BLaER1 (cell line): ENCODE data around the gene NELL2.

Experiments used
- H3K27ac ChIP-seq: shearing (Covaris generic); formaldehyde crosslinking; 2 replicates; pipeline ENCODE4 v1.8.1; 2022
- H3K27me3 ChIP-seq: shearing (Covaris generic); formaldehyde crosslinking; 2 replicates; pipeline ENCODE4 v1.8.1; 2022
- H3K36me3 ChIP-seq: shearing (Covaris generic); formaldehyde crosslinking; 2 replicates; pipeline ENCODE4 v1.8.1; 2022
- H3K4me1 ChIP-seq: shearing (Covaris generic); formaldehyde crosslinking; 2 replicates; pipeline ENCODE4 v1.8.1; 2022
- H3K4me2 ChIP-seq: shearing (Covaris generic); formaldehyde crosslinking; 2 replicates; pipeline ENCODE4 v1.8.1; 2022
- H3K4me3 ChIP-seq: shearing (Covaris generic); formaldehyde crosslinking; 2 replicates; pipeline ENCODE4 v1.8.1; 2022
- H3K9ac ChIP-seq: shearing (Covaris generic); formaldehyde crosslinking; 2 replicates; pipeline ENCODE4 v1.8.1; 2022
- H3K9me3 ChIP-seq: shearing (Covaris generic); formaldehyde crosslinking; 2 replicates; pipeline ENCODE4 v1.8.1; 2022
- H4K20me1 ChIP-seq: shearing (Covaris generic); formaldehyde crosslinking; 2 replicates; pipeline ENCODE4 v1.8.1; 2022
- Cebpa-rat ChIP-seq: shearing (Covaris generic); IDR thresholded peaks from 2 replicates; pipeline ENCODE4 v1.8.1; 2022

NELL2 gene

DNA sequence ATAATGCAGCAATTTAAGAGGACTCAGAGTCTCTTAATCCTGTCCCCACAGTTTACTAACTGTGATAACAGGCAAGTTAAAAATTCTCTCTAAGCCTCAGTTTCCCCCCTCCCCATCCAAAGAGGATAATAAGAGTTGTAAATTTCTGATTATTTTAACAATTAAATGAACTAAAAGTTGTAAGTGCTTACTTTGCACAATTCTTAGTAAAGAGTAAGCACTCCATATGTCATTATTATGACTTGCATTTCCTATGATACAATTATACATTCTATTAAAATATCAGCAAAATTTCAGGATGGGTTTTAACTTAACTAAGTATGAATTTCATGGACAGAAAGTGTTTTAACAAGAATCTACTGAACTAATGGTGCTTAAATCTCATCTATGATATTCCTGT is 80.1 kb downstream of the NELL2 start:
- Histone ChIP-seq H3K36me3 (no peaks in the 10 kb centered on the region), H3K27ac (no peak overlapping the region), H3K4me3 (no peak overlapping the region), H4K20me1 (no peaks in the 10 kb centered on the region), H3K9me3 (no peaks in the 10 kb centered on the region), H3K9ac (no peak overlapping the region), H3K4me2 (no peak overlapping the region), H3K27me3 (no peaks in the 10 kb centered on the region), H3K4me1 (peaks cover 13% of the 10 kb centered on the region; the same call in 1 of the 2 replicates)
- TF ChIP-seq Cebpa-rat = no peak

- Histone ChIP-seq H3K36me3 (no peaks in the 10 kb centered on the region), H3K27ac (no peak overlapping the region), H3K9ac (no peak overlapping the region), H4K20me1 (no peaks in the 10 kb centered on the region), H3K4me3 (no peak overlapping the region), H3K9me3 (no peaks in the 10 kb centered on the region), H3K27me3 (no peaks in the 10 kb centered on the region), H3K4me2 (no peak overlapping the region), H3K4me1 (peaks cover 5% of the 10 kb centered on the region; the same call in 1 of the 2 replicates)
- no peak for TF ChIP-seq Cebpa-rat
Measured at GRCh38 chr12:44788731-44789130, 87.4 kb downstream of the NELL2 start.

DNA sequence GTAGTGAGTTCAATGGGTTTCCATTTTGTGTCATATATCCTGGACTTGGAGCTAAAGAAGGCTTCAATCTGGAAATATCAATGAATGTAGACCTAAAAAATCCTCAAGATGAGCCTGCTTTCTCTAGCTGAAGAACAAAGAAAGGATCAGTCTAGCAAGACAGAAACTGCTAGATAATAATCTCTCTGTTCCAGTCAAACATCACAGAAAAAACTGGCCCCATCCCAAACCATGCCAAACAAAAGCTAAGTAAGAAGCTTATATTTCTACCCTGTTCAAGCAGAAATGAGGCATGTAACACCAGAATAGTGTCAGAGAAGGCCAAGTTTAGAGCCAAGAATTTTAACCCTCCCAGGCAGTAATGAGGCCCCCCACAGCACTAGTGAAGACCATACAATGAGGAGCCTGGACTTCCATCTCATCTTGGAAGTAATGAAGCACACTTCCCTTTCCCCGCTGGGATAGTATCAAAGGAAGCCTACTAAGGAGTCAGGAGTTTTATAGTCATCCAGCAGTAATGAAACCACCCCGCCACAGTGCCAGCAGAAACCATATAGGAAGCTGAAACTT is 95.8 kb downstream of the NELL2 start:
- no peak overlapping the region for H3K27ac ChIP-seq
- no peaks in the 10 kb centered on the region for H4K20me1 ChIP-seq
- H3K9ac ChIP-seq = no peak overlapping the region
- H3K4me2 ChIP-seq = no peak overlapping the region
- no peaks in the 10 kb centered on the region for H3K36me3 ChIP-seq
- H3K4me1 ChIP-seq = no peaks in the 10 kb centered on the region
- no peak for TF ChIP-seq Cebpa-rat
- no peaks in the 10 kb centered on the region for H3K27me3 ChIP-seq
- no peaks in the 10 kb centered on the region for H3K9me3 ChIP-seq
- H3K4me3 ChIP-seq = no peak overlapping the region

DNA sequence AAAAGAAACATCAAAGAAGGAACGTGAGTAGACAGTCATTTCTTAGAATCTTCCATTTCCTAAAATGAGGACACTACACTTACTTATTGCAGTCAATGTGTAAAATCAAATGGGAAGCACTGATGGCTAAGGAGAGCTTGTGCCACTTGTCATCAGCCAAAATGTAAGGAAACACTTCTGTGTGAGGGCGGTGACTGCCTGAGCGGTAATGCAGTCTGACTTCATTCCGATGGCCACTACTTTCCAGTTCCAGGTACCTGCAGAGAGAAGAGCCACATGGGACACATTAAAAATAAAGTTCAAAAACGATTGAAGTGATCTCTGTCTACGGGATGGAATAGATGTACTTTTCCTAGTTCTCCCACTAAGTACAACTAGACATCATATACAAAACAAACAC is 96.3 kb downstream of the NELL2 start:
- Histone ChIP-seq H4K20me1 (no peaks in the 10 kb centered on the region), H3K4me2 (no peak overlapping the region), H3K4me3 (no peak overlapping the region), H3K36me3 (no peaks in the 10 kb centered on the region), H3K9ac (no peak overlapping the region), H3K27me3 (no peaks in the 10 kb centered on the region), H3K4me1 (no peaks in the 10 kb centered on the region), H3K27ac (no peak overlapping the region), H3K9me3 (no peaks in the 10 kb centered on the region)
- TF ChIP-seq Cebpa-rat = no peak

DNA sequence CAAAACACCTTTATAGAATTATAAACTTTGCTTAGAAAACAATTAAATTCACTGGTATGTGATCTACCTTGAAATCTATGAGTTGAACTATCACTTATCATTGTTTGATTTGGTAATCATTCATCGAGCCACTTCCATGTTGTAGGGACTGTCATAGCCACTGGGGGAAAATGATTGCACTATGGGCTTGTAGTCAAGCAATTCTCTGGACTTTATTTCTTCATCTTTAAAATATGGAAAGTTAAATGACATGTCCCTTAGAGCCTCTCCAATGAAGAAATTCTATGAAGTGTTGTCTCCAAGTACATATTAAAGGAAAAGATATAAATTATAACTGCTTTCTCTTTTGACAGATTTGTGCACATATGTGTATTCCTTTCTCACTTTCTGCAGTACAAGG is 97.3 kb downstream of the NELL2 start:
- no peak overlapping the region for H3K9ac ChIP-seq
- no peak overlapping the region for H3K27ac ChIP-seq
- H4K20me1 ChIP-seq = no peaks in the 10 kb centered on the region
- no peaks in the 10 kb centered on the region for H3K36me3 ChIP-seq
- H3K9me3 ChIP-seq = no peaks in the 10 kb centered on the region
- no peak for TF ChIP-seq Cebpa-rat
- no peaks in the 10 kb centered on the region for H3K4me1 ChIP-seq
- no peak overlapping the region for H3K4me3 ChIP-seq
- H3K4me2 ChIP-seq = no peak overlapping the region
- no peaks in the 10 kb centered on the region for H3K27me3 ChIP-seq

DNA sequence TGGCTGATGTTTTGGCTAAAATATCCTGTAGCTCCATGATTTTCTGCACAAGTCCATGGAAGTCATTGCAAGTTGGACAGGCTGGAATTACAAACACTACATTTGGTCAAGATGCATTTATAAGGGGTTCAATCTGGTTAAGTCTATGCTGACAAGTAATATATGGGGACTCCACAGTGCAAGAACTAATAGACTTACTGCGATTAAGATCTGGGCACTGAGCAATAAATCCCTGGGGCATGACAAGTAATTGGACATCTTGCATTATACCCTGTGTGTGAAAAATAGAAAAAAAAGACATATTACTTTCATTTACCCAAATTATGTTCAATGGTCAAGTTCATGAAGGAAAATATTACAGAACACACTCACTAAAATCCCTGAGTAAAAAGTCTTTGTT is 99.1 kb downstream of the NELL2 start:
- Histone ChIP-seq H3K4me3 (no peak overlapping the region), H3K9me3 (no peaks in the 10 kb centered on the region), H3K27me3 (no peaks in the 10 kb centered on the region), H3K36me3 (no peaks in the 10 kb centered on the region), H4K20me1 (no peaks in the 10 kb centered on the region), H3K9ac (no peak overlapping the region), H3K4me1 (peaks cover 5% of the 10 kb centered on the region; the same call in 1 of the 2 replicates), H3K27ac (no peak overlapping the region), H3K4me2 (no peak overlapping the region)
- TF ChIP-seq Cebpa-rat = no peak

GRCh38 chr12:44775901-44776300 is 100.2 kb downstream of the NELL2 start:
- no peaks in the 10 kb centered on the region for H3K27me3 ChIP-seq
- H3K27ac ChIP-seq = no peak overlapping the region
- H3K4me3 ChIP-seq = no peak overlapping the region
- TF ChIP-seq Cebpa-rat = no peak
- peaks cover 5% of the 10 kb centered on the region; the same call in 1 of the 2 replicates for H3K4me1 ChIP-seq
- H4K20me1 ChIP-seq = no peaks in the 10 kb centered on the region
- no peak overlapping the region for H3K4me2 ChIP-seq
- H3K9me3 ChIP-seq = no peaks in the 10 kb centered on the region
- H3K9ac ChIP-seq = no peak overlapping the region
- no peaks in the 10 kb centered on the region for H3K36me3 ChIP-seq

- no peak for TF ChIP-seq Cebpa-rat
- Histone ChIP-seq H3K4me2 (no peak overlapping the region), H4K20me1 (no peaks in the 10 kb centered on the region), H3K4me1 (peaks cover 5% of the 10 kb centered on the region; the same call in 1 of the 2 replicates), H3K27ac (no peak overlapping the region), H3K9ac (no peak overlapping the region), H3K9me3 (no peaks in the 10 kb centered on the region), H3K36me3 (no peaks in the 10 kb centered on the region), H3K27me3 (no peaks in the 10 kb centered on the region), H3K4me3 (no peak overlapping the region)
Measured at GRCh38 chr12:44774815-44775411, 101.2 kb downstream of the NELL2 start.

DNA sequence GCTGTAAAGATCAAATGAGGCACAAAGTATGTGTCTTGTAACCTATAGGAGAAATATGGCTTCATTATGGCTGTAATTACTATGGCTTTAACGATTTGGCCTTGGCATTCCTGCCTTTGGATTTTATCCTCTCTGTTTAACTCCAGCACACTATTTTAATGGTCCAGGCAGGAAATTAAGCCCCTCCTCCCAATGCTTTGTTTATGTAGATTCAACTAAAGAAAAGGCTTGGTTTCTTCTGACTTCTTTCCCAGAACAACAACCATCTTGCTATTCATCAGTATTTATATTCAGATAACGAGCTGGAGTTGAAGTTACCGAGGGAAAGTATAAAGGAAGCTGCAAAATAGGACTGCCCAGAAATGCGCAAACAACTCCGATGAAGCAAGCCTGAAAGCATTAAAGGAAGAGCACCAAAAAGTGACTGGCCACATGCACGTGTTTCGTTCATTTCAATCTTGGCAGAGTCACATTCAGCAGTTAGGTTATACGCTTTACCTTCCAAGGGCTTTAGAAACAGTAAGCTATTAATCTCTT is 104.6 kb downstream of the NELL2 start:
- no peak for TF ChIP-seq Cebpa-rat
- Histone ChIP-seq H4K20me1 (no peaks in the 10 kb centered on the region), H3K9ac (no peak overlapping the region), H3K27me3 (no peaks in the 10 kb centered on the region), H3K4me2 (no peak overlapping the region), H3K36me3 (no peaks in the 10 kb centered on the region), H3K4me1 (peaks cover 5% of the 10 kb centered on the region; the same call in 1 of the 2 replicates), H3K27ac (no peak overlapping the region), H3K4me3 (no peak overlapping the region), H3K9me3 (no peaks in the 10 kb centered on the region)

DNA sequence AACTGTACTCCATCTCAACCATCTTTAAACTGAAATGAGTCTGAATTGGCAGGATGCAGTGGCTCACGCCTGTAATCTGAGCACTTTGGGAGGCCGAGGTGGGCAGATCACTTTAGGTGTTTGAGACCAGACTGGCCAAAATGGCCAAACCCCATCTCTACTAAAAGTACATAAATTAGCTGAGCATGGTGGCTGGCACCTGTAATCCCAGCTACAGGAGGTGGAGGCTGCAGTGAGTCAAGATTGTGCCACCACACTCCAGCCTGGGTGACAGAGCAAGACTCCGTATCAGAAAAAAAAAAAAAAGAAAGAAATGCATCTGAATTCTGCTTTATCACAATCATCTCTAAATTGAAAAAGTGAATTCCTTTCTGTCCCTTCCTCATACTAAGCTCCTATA is 110.3 kb downstream of the NELL2 start:
- no peak for TF ChIP-seq Cebpa-rat
- no peaks in the 10 kb centered on the region for H3K27me3 ChIP-seq
- no peak overlapping the region for H3K4me2 ChIP-seq
- no peaks in the 10 kb centered on the region for H3K36me3 ChIP-seq
- no peaks in the 10 kb centered on the region for H3K4me1 ChIP-seq
- no peak overlapping the region for H3K9ac ChIP-seq
- no peak overlapping the region for H3K4me3 ChIP-seq
- no peak overlapping the region for H3K27ac ChIP-seq
- H3K9me3 ChIP-seq = no peaks in the 10 kb centered on the region
- H4K20me1 ChIP-seq = no peaks in the 10 kb centered on the region
